ENCODE results near the gene SNX25. TPM values are rescaled to one million over a fixed set of nuclear protein-coding genes. Genes with fewer than 3 reads are reported as not detected.

SNX25 gene
- total and polyA plus RNA-seq, 10 of the 15 experiments (the other 5 are each of a cell fraction or from before 2014, with no cell fraction given) = 11.2 to 117 (median 62.8) TPM

- H2AFZ ChIP-seq (ENCODE audit: control insufficient read depth, low read depth, low read length) = no peak overlapping the region
- intact Hi-C loops (cut with micrococcal nuclease; ENCODE audit: unreplicated experiment) (no loop called here), in situ Hi-C loops (cut with MboI) (no loop called here)
- DNase-seq (ENCODE audit: low read depth, low spot score) = no peak
- ChIA-PET RAD21 (ENCODE audit: unreplicated experiment) (no interaction called here), POLR2A (no interaction called here), SMC1A (ENCODE audit: uncharacterized antibody, unreplicated experiment) (interaction anchor here (1.2 to 1.4 kb wide), 3 partner anchors 19 to 26 kb away, joined by 3 to 5 read pairs (median 4); no protein-coding TSS in a partner anchor), CTCF (interaction anchor here (1.1 kb wide), 1 partner anchor 31 kb away, joined by 3 read pairs; no protein-coding TSS in a partner anchor)
- H3K4me2 ChIP-seq (ENCODE audit: control insufficient read depth, insufficient read depth) = no peak overlapping the region
- no peaks in the 10 kb centered on the region for H4K20me1 ChIP-seq (ENCODE audit: control insufficient read depth, insufficient read depth)
- peaks cover 0 to 14% of the 10 kb centered on the region in 2 experiments; a peak in 3 of 4 replicates for H3K36me3 ChIP-seq (ENCODE audit: control insufficient read depth in 2 of 2, insufficient read depth in 2 of 2, low read length in 1 of 2)
- no peak for FAIRE-seq
- no peak overlapping the region for H3K27ac ChIP-seq (ENCODE audit: control insufficient read depth, insufficient read depth)
- TF ChIP-seq SUPT20H (IDR thresholded peaks at IDR 0.05; ENCODE audit: borderline replicate concordance, control insufficient read depth, low read depth, low read length) (no peak), SKIL (IDR thresholded peaks at IDR 0.05; ENCODE audit: low read depth, poor library complexity, severe bottlenecking) (no peak), CHD2 (IDR thresholded peaks at IDR 0.05; ENCODE audit: borderline replicate concordance, low read depth, low read length) (no peak), MYB (IDR thresholded peaks at IDR 0.05; ENCODE audit: borderline replicate concordance, low read depth, low read length) (no peak), FOS (IDR thresholded peaks at IDR 0.05; ENCODE audit: borderline replicate concordance, extremely low read depth, insufficient read length) (no peak), JUNB (IDR thresholded peaks at IDR 0.05) (no peak), NRF1 (conservative IDR thresholded peaks at IDR 0.05; ENCODE audit: low read depth, low read length) (no peak), MEF2A (IDR thresholded peaks at IDR 0.05; ENCODE audit: insufficient read depth, low read depth, low read length) (no peak), SREBF2 (IDR thresholded peaks at IDR 0.05; ENCODE audit: low read length) (no peak), POLR2A (IDR thresholded peaks at IDR 0.05; ENCODE audit: low read depth, low read length) (no peak), TCF7 (IDR thresholded peaks at IDR 0.05; ENCODE audit: borderline replicate concordance) (no peak)
- TF ChIP-seq, protein P1, sequence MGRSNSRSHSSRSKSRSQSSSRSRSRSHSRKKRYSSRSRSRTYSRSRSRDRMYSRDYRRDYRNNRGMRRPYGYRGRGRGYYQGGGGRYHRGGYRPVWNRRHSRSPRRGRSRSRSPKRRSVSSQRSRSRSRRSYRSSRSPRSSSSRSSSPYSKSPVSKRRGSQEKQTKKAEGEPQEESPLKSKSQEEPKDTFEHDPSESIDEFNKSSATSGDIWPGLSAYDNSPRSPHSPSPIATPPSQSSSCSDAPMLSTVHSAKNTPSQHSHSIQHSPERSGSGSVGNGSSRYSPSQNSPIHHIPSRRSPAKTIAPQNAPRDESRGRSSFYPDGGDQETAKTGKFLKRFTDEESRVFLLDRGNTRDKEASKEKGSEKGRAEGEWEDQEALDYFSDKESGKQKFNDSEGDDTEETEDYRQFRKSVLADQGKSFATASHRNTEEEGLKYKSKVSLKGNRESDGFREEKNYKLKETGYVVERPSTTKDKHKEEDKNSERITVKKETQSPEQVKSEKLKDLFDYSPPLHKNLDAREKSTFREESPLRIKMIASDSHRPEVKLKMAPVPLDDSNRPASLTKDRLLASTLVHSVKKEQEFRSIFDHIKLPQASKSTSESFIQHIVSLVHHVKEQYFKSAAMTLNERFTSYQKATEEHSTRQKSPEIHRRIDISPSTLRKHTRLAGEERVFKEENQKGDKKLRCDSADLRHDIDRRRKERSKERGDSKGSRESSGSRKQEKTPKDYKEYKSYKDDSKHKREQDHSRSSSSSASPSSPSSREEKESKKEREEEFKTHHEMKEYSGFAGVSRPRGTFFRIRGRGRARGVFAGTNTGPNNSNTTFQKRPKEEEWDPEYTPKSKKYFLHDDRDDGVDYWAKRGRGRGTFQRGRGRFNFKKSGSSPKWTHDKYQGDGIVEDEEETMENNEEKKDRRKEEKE (IDR thresholded peaks at IDR 0.05) = no peak
- H3K9ac ChIP-seq (ENCODE audit: control insufficient read depth, insufficient read depth, low read length) = no peak overlapping the region
- no peaks in the 10 kb centered on the region for H3K9me3 ChIP-seq (replicated peaks; ENCODE audit: control insufficient read depth, insufficient read depth, low read length)
- BruUV-seq (replicated peaks) = no TSS peak
- H3K4me1 ChIP-seq (ENCODE audit: control insufficient read depth, insufficient read depth, low read length) = no peaks in the 10 kb centered on the region
- no peaks in the 10 kb centered on the region for H3K27me3 ChIP-seq (replicated peaks in 1 of 2; ENCODE audit: control insufficient read depth in 2 of 2, insufficient read depth in 2 of 2, low read length in 1 of 2)
- H3K79me2 ChIP-seq (ENCODE audit: control insufficient read depth, insufficient read depth, low read length) = peaks cover 3% of the 10 kb centered on the region
- WGBS (ENCODE audit: insufficient coverage, insufficient replicate concordance, low lambda C conversion rate, missing lambda C conversion rate) = 100% methylated on average over 1 of the region's 1 CpG
- ATAC-seq = no peak
- no peak overlapping the region for H3K4me3 ChIP-seq
These were observed 73.6 kb downstream of the SNX25 start for GRCh38 chr4:185282968-185283367.
